Myocyte (in vitro differentiated cells): Measurements from ENCODE around the gene GSE1. TPM values are rescaled to one million over a fixed set of nuclear protein-coding genes. Genes with fewer than 3 reads are reported as not detected.

Source experiments
- DNase-seq: peaks from one replicate; pipeline ENCODE4 v3.0.0-alpha.2; 2012; ENCODE audit warnings: low read depth
- total RNA-seq: library from RNA; depleted of rRNA; stranded (reverse); fragments of >200 nt; gene quantifications from 2 replicates; pipeline ENCODE4 v1.2.3, GENCODE V29; 2014

GSE1 gene
- total RNA-seq, 1 donor from 2014 or later = 37.4 TPM

DNA sequence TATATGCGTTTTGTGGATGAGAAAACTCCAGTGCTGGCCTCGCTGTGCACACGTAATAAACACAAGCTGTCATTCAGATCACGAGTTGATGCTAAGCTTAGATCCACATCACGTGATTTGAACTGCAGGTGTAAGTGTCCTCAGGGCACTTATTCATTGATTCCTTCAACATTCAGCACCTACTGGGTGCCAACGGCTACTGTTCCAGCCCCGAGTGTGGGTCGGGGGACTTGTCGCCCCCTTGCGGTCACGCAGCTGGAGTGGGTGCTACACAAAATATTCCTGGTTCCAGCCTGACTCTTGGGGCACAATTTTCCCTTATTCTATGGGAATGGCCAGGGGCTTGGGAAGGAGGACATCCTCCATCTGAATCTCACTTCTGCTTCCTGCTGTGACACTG, 105.6 kb downstream of the GSE1 start:
- no peak for DNase-seq

DNA sequence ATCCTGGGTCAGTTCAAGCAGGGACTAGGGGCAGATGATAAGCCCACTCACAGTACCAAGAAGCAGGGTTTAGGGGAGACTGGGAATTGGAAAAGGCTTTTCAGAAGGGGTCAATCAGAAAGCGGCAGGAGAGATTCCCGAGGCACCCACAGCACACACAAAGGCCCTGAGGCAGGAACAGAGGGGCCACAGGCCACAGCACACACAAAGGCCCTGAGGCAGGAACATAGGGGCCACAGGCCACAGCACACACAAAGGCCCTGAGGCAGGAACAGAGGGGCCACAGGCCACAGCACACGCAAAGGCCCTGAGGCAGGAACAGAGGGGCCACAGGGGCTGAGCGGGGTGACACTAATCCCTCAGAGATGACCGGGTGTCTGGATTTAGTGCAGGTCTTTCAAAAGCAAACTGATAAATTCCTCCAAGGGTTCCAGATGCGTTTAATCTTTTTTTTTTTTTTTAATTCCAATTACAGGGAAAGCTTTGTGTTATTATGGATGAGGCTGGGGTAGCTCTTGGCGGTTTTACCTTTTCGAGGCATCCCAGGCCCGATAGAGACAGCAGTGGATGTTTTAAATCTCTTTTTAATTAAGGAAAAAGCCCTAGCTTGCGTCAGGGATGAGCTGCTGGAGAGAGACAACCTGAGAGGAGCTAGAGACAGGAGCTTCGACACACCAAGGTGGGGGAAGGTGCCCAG, 106.6 kb downstream of the GSE1 start:
- DNase-seq = no peak

DNA sequence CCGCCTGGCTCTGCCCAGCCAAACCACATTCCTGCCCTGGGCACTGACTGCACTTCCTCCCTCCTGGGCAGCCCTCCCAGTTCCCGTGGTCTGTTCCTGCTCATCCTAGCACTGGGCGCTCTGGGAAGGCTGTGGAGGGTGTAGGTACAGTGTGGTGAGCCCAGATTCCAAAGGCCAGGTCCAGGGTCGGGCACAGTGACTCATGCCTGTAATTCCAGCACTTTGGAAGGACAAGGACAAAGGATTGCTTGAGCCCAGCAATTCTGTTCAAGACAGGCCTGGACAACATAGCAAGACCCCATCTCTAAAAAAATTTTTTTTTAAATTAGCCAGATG, 107.1 kb downstream of the GSE1 start:
- peak; percentile 25 for DNase-seq

DNA sequence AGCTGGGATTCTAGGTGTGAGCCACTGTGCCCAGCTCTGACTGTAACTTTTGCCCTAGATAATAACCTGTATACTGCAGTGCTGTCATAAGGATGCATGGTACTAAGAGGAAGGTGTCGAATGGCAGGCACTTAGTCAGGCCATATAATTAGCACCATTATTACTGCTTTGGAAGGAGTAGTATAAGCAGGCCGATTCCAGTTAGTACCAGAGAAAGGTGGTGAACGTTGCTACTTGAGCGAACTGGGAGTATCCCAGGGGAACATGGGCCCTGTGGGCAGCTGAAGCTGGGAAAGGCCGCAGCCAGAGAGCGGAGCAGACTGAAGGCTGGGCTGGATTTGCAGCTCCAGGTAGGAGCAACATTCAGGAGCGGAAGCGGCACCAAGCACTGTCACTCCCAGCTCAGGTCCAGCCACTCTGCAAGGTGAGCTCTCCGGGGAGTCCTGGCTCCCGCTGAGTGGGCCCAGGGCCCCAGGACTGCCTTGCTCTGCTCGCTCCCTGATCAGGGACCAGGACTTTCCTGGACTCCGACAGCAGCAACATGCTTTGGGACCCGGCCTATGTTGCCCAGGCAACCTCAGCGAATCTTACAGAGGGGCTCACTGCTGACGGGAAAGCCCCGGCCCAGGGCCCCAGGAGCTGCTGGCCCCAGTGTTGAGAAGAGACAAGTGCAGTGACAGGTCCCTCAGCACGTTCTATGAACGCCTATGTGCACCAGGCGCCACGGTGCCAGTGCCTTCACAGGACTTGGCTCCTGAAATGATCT, 109.2 kb downstream of the GSE1 start:
- no peak for DNase-seq

- DNase-seq = no peak
Observed at GRCh38 chr16:85724126-85724879, 111.2 kb downstream of the GSE1 start.

- no peak for DNase-seq
Observed at GRCh38 chr16:85724936-85725335, 111.8 kb downstream of the GSE1 start.

Other genes with a start within 250 kb of the GSE1 start
- gene GINS2, start 75.6 kb downstream of the GSE1 start, total RNA-seq = 0.88 and 2.9 TPM in 2 replicates
- gene C16orf74, start 137.8 kb downstream of the GSE1 start, total RNA-seq = 0.16 TPM in 1 of 2 replicates, not detected in the other
- 40.3 and 41.6 TPM in 2 replicates for gene EMC8, start 186.2 kb downstream of the GSE1 start, total RNA-seq
- 345 and 400 TPM in 2 replicates for gene COX4I1, start 186.4 kb downstream of the GSE1 start, total RNA-seq